Activated CD4-positive, alpha-beta T cell treated with anti-CD3 and anti-CD28 coated beads, Interleukin-2, Interleukin-4, amounts not matched to agents 100 ng/mL and 50 ng/mL, durations not matched to agents 16 hours and 8 hours (primary cell): Measurements from ENCODE around the gene HEBP1.
A peak's percentile ranks its signal among the peaks of the same experiment; 100 is the strongest.

ENCODE experiments used
- DNase-seq: peaks from one replicate; pipeline ENCODE4 v3.0.0-alpha.2; 2020; ENCODE audit warnings: low spot score

Gene HEBP1

GRCh38 chr12:12990700-12991468, 9.2 kb downstream of the HEBP1 start:
- no peak for DNase-seq

- DNase-seq: no peak
These were observed 12.6 kb downstream of the HEBP1 start for GRCh38 chr12:12987421-12987820.

- no peak for DNase-seq
These were observed 13.2 kb downstream of the HEBP1 start for GRCh38 chr12:12986775-12987331.

- DNase-seq: no peak
These were observed 14.2 kb downstream of the HEBP1 start for GRCh38 chr12:12985817-12986408.

GRCh38 chr12:12984149-12984548, 15.9 kb downstream of the HEBP1 start:
- no peak for DNase-seq

- peak; percentile 35 for DNase-seq
These were observed 16.5 kb downstream of the HEBP1 start for GRCh38 chr12:12983420-12984035.

GRCh38 chr12:12982331-12982730, 17.7 kb downstream of the HEBP1 start:
- DNase-seq: no peak

- no peak for DNase-seq
These were observed 20.3 kb downstream of the HEBP1 start for GRCh38 chr12:12979731-12980259.

GRCh38 chr12:12979126-12979525, 20.9 kb downstream of the HEBP1 start:
- DNase-seq: no peak

- no peak for DNase-seq
These were observed 22.8 kb downstream of the HEBP1 start for GRCh38 chr12:12977231-12977630.

- no peak for DNase-seq
These were observed 23.7 kb downstream of the HEBP1 start for GRCh38 chr12:12976366-12976765.

- DNase-seq: peak; percentile 8
These were observed 24.6 kb downstream of the HEBP1 start for GRCh38 chr12:12975322-12976077.

- DNase-seq: no peak
These were observed 25.9 kb downstream of the HEBP1 start for GRCh38 chr12:12974211-12974610.

- no peak for DNase-seq
These were observed 27.0 kb downstream of the HEBP1 start for GRCh38 chr12:12973019-12973418.

GRCh38 chr12:12965836-12966235, 34.2 kb downstream of the HEBP1 start:
- no peak for DNase-seq

- peak; percentile 23 for DNase-seq
These were observed 35.8 kb downstream of the HEBP1 start for GRCh38 chr12:12964255-12964654.

- DNase-seq: no peak
These were observed 39.3 kb downstream of the HEBP1 start for GRCh38 chr12:12960639-12961209.

GRCh38 chr12:12958886-12959285, 41.2 kb downstream of the HEBP1 start:
- no peak for DNase-seq

- DNase-seq: no peak
These were observed 45.0 kb downstream of the HEBP1 start for GRCh38 chr12:12954878-12955625.

GRCh38 chr12:12954356-12954755, 45.7 kb downstream of the HEBP1 start:
- DNase-seq: no peak

GRCh38 chr12:12952036-12952435, 48.0 kb downstream of the HEBP1 start, which contains the start of gene GPRC5D:
GPRC5D (minus strand) TSS chr12:12952170; CDS start chr12:12950384, 1,786 bp downstream.
- no peak for DNase-seq
